T-helper 1 cell treated with Interleukin-12 subunit alpha and Interleukin-12 subunit beta and Interleukin-4 antibody, amounts not matched to agents 30 ng/mL and 1 ng/mL, for 36 hours (primary cell): ENCODE measurements around the gene RPS8. TPM values are rescaled to one million over a fixed set of nuclear protein-coding genes. Genes with fewer than 3 reads are reported as not detected.
"Not testable (repeated sequence)": the region's sequence is repeated elsewhere in the genome, so short reads cannot be mapped to it uniquely, and the experiment has no call there.

ENCODE experiments used
- intact Hi-C: fragments of 100-400 bp; cut with micrococcal nuclease; formaldehyde crosslinking; loops from one replicate; pipeline ENCODE4 v1.15.1; 2024
- total RNA-seq: library from RNA; stranded (reverse); gene quantifications from 2 replicates; pipeline ENCODE4 v1.2.3, GENCODE V29; 2022

RPS8 gene
- total RNA-seq, result 1,696 and 1,713 TPM in 2 replicates

GRCh38 chr1:44775078-44775929 is at the start of gene RPS8:
Gene RPS8 (plus strand): TSS chr1:44775540. CDS start chr1:44775597, 57 bp downstream.
- intact Hi-C loops, result loop anchor here (1.0 to 5.0 kb wide), 10 partner anchors 11 to 716 kb away; partner anchors contain the start of genes ARMH1, EIF2B3, KIF2C and PLK3

DNA sequence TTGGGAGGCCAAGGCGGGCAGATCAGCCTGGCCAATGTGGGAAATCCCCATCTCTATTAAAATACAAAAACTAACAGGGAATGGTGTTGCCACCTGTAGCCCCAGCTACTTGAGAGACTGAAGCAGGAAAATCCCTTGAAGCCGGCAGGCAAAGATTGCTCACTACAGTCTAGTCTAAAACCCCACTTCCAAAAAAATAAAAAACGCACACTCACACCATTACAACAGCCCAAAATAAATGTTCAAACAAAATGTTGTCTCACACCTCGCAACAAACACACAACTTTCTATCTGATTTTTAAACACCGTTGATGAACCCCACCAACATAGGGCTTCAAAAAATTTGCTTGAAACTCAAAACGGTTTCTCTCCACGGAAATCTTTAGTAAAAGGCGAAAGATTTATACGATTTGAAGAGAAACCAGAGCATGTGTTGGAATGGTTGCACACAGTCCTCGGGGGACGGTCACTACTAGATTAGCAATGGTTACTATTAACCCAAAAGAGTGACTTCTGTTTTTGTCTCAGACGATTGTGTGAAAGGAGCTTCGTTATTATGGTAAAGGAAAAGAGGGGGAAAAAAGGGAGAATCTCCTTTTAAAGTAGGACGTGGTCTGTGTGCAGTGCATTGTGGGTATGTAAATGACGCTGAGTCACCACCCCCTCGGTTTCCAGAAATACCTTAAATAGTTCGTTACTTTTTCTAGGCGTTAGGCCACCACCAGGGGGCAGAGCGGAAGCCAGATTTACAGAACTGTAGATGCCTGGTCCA is 44.4 kb upstream of the RPS8 start, which contains the start of gene RNU5D-1:
Gene RNU5D-1 (minus strand): TSS at position 430 of the 772 bp plus-strand sequence.
- intact Hi-C loops, result loop anchor here (1.0 to 2.0 kb wide), 14 partner anchors 8 to 854 kb away; partner anchors contain the start of genes ARMH1, EIF2B3, KIF2C and MUTYH

DNA sequence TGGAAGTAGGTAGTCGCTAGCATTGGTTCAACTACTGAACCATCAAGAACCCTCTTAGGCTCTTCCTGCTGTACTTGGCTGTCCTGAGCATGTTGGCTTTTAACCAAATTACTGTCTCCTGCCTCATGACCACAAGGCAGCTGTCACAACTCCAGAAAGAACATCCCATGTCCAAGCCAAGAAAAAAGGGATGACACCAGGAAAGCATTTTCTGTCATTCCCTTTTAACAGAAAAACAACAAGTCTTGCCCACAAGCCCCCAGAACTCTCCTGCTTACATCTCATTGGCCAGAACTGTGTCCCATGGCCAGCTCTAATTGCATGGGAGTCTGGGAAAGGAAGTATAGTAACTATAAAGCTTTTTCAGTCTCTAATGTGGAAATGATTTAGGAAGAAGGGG is 42.0 kb upstream of the RPS8 start:
- intact Hi-C loops, result no loop called here

- intact Hi-C loops, result no loop called here
Measured at GRCh38 chr1:44733784-44734183, 41.6 kb upstream of the RPS8 start.

- intact Hi-C loops, result no loop called here
Measured at GRCh38 chr1:44735992-44736391, 39.3 kb upstream of the RPS8 start.

DNA sequence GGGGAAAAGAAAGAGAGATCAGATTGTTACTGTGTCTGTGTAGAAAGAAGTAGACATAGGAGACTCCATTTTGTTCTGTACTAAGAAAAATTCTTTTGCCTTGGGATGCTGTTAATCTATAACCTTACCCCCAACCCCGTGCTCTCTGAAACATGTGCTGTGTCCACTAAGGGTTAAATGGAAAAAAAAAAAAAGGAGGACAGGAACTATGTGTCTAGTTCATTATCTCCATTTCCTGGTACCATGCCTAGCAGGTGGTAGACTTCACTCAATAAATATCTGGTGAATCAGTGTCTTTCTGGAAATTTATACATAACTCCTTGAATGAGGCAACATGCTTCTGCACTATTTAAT is 36.4 kb upstream of the RPS8 start:
- intact Hi-C loops, result loop anchor here (1.0 to 2.0 kb wide), 11 partner anchors 8 to 947 kb away; partner anchors contain the start of genes AKR1A1, ARMH1, GPBP1L1 and MUTYH

DNA sequence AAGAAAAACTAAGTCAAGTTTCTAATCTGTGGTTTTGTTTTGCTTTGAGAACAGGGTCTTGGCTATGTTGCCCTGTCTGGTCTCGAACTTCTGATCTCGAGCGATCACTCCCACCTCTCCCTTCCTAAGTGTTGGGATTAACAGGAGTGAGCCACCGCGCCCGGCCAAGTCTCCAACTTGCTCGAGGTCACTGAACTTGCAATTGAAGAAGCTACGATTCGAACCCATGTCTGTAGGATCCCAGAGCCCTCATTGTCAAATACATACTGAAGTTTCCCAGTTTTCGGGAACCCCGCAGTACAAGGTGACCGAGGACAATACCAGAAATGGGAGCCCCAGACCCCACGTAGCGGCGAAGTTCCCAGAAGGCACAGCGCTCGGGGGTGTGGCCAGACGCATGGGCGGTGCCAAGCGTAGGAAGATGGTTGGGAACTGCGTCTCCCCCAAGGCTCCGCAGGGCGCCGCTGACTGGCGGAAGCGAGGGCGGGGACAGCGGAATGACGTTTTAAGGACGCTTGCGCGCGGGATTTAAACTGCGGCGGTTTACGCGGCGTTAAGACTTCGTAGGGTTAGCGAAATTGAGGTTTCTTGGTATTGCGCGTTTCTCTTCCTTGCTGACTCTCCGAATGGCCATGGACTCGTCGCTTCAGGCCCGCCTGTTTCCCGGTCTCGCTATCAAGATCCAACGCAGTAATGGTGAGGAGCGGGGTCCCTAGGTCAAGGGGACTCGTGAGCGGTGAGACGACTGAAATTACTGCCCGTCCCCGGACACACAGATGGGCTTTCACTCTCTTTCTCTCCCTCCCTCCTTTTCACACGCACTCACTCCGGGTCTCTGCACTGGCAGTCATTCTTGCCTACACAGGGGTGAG is 35.8 kb upstream of the RPS8 start, which contains the start of gene KIF2C:
Gene KIF2C (plus strand): TSS at position 531 of the 872 bp plus-strand sequence. CDS start 96 bp downstream, at position 627.
- intact Hi-C loops, result loop anchor here (1.0 to 2.0 kb wide), 11 partner anchors 8 to 947 kb away; partner anchors contain the start of genes AKR1A1, ARMH1, GPBP1L1 and MUTYH

- intact Hi-C loops, result no loop called here
Measured at GRCh38 chr1:44740179-44740617, 35.1 kb upstream of the RPS8 start.

GRCh38 chr1:44743211-44743610 is 32.1 kb upstream of the RPS8 start:
- intact Hi-C loops, result no loop called here

GRCh38 chr1:44747878-44748277 is 27.5 kb upstream of the RPS8 start:
- intact Hi-C loops, result no loop called here

DNA sequence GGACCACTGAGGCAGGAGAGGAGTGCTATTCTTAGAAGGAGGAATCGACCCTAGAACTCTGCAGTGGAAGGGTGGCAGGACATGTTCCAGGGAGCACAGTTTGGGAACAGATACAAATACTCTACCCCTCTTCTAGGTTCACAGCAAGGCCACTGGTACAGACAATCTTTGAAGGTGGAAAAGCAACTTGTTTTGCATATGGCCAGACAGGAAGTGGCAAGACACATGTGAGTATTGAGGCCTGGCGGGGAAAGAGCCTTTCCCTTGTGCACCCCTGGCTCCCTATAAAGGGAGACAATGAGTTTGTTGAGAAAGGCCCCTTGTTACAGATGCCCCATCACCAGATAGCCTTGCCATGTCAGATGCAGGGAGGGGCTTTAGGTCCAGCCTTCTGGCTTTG is 17.9 kb upstream of the RPS8 start:
- intact Hi-C loops, result no loop called here

- intact Hi-C loops, result no loop called here
Measured at GRCh38 chr1:44759077-44759476, 16.3 kb upstream of the RPS8 start.

- intact Hi-C loops, result no loop called here
Measured at GRCh38 chr1:44760876-44761275, 14.5 kb upstream of the RPS8 start.

DNA sequence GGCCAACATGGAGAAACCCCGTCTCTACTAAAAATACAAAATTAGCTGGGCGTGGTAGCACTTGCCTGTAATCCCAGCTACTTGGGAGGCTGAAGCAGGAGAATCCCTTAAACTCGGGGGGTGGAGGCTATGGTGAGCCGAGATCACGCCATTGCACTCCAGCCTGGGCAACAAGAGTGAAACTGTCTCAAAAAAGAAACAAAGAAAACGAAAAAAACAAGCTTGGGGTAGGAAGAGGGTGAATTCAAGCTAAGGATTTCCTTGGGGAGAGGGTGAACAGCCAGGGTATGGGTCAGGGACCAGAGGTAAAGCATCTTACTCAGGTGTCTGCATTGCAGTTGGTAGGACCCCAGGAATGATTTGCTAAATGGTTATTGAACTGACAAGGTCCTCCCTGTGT is 8.9 kb upstream of the RPS8 start:
- intact Hi-C loops, result not testable (repeated sequence)

DNA sequence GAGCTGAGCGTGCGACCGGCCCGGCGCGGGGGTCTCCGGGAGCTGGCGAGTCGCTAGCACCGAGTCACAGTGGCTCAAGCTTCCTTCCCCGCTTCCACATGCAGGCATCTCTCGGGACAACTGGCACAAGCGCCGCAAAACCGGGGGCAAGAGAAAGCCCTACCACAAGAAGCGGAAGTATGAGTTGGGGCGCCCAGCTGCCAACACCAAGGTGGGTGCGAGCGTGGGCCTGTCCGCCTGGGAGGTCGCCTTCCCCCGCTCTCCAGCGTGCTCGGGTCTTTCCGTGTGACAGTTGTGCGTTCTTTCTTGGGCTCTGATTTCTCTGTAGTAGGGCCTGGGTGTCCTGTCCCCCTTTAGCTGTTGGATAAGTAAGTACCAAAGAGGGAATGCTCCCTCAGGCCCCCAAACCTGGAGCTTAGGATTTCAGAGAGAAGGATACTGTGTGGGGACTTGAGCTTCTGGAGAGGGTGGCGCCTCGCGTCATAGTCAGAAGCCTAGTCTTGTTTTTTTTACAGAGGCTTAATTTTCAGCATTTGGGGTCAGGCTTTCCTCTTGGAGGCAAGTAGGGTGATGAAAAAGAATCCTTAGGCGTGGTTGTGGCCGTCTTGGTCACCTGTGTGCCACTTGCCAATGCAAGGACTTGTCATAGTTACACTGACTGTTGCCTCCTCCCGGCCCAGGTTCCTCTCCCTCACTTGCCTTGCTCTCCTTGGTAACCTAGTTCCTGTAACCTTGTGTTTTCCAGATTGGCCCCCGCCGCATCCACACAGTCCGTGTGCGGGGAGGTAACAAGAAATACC is 790 bp downstream of the RPS8 start:
- intact Hi-C loops, result loop anchor here (1.0 to 5.0 kb wide), 10 partner anchors 10 to 715 kb away; partner anchors contain the start of genes ARMH1, EIF2B3, KIF2C and PLK3

GRCh38 chr1:44776730-44777068 is 1.4 kb downstream of the RPS8 start:
- intact Hi-C loops, result loop anchor here (5.0 kb wide), 1 partner anchor 144 kb away; no protein-coding TSS in a partner anchor

DNA sequence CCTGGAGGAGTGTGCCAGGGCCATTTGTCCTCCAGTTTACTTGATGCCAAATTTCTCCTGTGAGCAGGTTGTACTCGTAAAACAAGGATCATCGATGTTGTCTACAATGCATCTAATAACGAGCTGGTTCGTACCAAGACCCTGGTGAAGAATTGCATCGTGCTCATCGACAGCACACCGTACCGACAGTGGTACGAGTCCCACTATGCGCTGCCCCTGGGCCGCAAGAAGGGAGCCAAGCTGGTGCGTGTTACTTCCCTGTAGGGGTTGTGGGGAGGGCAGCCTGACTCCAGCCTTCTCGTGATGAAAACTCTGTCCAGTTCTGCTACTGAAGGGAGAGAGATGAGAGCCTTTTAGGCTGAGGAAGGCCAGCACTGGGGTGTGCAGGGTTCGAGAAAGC is 2.2 kb downstream of the RPS8 start:
- intact Hi-C loops, result loop anchor here (5.0 kb wide), 1 partner anchor 145 kb away; no protein-coding TSS in a partner anchor

GRCh38 chr1:44777969-44778635 is 2.8 kb downstream of the RPS8 start:
- intact Hi-C loops, result loop anchor here (5.0 kb wide), 1 partner anchor 146 kb away; no protein-coding TSS in a partner anchor
